IPS-11a (cell line): Measurements from ENCODE around the gene EVX1.

Source experiments
- H3K4me3 ChIP-seq: one replicate; pipeline ENCODE4 v1.5.1; 2013; ENCODE audit warnings: low read depth, low read length, control low read depth

The EVX1 gene

DNA sequence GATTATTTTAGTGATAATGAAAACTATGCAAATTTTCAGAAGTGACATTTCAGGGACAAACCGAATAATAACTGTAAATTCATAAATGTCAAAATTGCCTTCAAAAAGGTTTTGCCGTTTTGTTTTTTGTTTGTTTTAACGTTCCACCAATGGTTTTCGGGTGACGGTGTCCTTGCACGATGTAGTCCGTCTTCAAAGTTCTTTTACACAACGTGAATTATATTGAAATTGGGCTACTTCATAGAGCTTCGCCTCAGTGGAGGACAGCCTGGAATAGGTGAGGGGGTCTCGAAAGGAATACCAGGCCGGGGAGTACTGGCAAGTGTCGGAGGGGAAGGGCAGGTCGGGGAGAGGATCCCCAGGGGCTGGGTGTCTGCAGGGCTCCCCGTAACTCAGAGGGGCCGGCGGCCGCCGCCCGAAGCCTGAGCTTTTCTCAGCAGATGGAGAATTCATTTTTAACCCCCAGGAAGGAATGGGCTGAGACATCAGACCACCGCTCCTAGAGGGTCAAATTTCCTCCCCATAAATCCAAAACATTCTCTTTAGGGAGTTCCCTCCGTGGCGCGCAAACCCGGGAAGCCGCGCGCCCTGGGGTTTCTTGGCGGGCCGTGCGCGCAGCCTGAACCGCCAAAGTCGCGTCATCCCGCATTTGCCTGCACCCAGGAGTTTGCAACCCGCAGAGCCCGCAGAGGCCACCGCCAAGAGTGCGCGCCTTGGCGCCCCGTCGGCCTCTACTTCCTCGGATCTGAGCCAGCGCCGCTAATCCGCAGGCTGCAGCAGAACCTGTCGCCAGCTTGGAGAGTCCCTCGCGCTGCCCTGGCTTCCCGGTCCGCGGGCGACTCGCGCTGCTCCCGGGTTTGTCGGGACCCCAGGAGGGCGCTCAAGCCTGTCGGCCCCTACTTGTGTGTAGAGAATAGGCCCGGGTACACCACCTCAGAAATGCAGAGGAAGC lies 17.3 kb upstream of the EVX1 start:
- no peak overlapping the region for H3K4me3 ChIP-seq

DNA sequence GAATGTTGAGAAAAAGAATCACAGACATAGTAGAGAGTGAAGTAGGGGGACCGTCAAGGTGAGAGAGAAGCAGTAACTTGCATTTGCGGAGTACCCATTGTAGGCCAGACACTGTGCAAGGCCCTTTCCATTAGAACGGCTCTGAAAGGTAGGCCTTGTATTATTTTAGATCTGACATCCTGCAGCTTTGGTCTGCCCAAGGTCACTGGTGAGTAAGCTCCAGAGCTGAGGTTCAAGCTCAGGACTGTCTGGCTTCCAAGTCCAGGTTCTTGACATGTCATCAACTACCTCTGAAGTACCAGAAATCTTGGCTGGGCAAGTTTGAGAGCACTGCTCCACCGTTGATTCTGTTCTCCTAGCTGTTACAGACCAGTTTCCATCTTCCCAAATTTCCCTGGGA lies 13.2 kb upstream of the EVX1 start:
- no peak overlapping the region for H3K4me3 ChIP-seq

DNA sequence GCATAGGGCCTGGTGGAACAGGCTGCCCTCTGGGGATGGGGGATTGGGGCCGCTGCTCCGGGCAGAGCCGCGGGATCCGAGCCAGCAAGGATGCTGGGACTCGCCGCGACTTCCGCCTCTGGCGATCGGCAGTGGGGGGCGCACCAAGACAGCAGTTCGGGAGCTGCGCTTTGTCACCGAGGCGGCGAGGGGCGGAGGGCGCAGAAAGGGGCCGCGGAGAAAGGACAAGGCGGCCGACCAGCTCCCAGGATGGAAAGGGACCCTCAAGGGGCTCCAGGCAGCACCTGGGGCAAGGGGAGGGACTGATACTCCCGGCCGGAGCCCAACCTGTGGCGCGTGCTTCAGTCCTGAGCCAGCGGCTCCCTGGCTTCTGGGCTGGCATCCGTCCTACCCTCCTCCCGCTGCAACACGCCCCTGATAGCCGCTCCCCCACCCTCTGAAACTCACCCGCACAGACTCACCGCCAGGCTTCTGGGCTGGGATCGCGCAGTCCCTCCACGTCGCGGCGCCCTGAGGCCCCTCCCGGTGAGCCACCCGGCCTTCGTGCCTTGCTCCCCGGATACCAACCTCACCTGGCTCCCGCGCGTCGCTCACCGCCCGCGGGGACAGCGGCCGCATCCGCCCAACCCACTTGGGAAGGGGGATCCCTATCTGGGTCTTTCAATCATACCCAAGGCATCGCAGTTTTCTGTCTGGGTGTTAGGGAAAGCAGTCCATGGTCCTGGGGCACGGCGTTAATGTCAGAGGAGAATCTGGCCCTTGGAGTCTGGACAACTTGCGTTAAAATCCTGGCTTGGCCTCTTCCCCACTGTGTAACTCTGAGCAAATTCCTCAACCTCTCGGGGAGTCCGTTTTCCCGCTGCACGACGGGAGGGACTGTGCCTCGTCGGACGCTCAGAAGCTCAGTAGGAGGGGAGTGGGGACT lies 7.0 kb upstream of the EVX1 start:
- H3K4me3 ChIP-seq, result peak overlapping the region; percentile 35

DNA sequence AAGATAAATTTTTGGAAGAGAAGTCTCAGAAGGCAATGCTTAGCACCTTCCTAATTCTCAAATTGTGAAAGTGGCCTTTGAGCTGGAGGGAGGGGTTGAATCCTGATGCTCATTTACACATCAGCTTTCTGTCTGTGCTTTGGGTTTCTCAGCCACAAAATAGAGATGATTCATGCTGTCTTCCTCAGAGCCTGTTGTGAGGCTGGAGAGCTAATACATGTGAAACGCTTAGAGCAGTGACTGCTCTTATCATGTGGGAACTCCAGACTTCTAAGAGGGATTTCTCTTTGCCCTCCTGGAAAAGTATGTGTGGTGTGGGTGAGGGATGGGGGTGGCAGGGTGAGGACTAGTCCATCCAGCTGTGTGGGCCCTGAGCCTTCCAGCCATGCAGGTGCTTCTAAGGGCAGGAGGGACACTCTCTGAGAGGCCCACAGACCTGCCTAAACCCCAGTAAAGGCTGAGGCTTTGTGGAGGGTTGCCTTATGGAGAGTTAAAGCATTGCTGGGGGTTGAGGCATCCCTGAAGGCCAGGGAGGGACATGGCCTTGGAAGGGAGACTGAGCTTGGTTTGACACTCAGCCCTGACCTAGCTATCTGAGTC lies 4.8 kb upstream of the EVX1 start:
- no peak overlapping the region for H3K4me3 ChIP-seq

DNA sequence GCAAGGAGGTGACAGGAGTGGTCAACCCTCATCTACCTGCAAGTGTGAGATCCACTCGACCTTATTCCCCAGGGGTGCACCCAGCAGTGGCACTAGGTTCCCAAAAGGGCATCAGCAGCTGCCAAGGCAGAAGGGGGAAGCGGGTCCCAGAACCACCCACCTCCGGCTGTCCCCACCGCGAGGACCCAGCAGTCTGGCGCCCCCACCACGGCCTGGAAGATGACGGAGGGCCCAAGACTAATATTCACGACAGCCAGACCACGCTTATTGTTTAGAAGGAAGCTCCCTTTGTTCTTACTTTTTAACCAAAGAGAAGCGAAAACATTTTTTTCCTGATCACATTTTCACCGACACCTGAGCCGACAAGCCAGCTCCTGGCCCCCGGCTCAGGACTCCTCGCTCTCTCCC lies 3.6 kb upstream of the EVX1 start:
- no peak overlapping the region for H3K4me3 ChIP-seq

DNA sequence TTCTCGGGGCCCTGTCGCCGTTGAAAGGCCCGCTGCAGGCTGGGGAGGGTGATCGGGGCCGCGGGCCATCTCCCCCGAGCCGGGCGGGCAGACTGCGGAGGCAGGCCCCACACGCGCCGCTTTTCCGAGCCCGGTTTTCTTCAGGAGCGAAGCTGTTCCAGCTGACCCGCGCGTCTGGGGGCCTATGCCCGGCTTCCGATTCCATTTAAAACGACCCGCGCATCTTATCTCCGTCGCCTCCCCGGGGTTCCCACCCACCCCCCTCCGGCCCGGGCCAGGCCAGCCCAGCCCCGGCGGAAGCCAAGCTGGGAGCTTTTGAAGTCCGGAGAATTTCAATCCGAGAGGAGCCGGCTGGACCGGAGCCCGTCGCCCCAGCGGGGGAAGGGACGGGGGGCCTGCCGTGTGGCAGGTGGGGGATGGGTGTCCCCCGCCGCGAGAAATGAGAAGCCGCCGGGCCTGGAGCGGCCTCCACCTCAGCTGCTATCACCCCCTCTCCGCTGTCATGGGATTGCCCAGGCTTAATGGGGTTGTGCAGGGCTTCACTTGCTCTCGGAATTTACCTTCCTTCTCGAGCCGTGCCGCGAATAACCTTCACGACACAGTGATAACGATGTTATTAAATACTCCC lies 3.1 kb upstream of the EVX1 start:
- H3K4me3 ChIP-seq, result no peak overlapping the region

DNA sequence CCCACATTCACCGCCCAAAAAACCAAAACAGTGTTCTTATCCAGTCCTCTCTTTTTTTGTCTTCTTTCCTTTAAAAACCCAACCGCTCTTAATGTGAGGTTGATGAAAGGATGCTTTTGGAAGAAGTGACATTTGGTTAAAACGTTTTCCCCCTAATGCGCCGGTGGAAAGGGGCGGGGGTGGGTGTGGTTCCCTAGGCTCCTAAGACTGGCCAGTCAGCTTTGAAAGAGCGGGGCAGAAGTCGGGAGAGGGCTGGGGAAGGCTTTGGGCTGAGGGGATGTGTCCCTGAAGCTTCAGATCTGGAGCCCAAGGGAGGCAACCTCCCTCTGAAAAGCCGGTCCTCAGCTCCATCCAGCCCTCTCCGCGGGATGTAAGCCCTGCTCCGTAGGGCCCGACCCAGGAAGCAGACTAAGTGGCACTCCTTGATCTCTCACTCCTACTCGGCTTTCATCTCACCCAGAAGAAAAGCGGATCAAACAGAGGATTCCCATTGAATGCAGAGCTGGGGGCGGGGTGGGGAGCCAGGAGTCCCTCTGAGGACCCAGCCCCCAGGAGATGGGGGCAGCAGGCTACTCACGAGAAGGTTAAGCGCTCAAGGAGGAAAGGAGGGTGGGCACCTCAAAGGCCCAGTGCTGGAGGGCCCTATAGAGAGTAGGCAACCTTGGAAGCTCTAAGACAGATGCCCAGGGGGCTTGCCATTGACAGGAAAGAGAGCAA lies 2.4 kb upstream of the EVX1 start:
- no peak overlapping the region for H3K4me3 ChIP-seq

DNA sequence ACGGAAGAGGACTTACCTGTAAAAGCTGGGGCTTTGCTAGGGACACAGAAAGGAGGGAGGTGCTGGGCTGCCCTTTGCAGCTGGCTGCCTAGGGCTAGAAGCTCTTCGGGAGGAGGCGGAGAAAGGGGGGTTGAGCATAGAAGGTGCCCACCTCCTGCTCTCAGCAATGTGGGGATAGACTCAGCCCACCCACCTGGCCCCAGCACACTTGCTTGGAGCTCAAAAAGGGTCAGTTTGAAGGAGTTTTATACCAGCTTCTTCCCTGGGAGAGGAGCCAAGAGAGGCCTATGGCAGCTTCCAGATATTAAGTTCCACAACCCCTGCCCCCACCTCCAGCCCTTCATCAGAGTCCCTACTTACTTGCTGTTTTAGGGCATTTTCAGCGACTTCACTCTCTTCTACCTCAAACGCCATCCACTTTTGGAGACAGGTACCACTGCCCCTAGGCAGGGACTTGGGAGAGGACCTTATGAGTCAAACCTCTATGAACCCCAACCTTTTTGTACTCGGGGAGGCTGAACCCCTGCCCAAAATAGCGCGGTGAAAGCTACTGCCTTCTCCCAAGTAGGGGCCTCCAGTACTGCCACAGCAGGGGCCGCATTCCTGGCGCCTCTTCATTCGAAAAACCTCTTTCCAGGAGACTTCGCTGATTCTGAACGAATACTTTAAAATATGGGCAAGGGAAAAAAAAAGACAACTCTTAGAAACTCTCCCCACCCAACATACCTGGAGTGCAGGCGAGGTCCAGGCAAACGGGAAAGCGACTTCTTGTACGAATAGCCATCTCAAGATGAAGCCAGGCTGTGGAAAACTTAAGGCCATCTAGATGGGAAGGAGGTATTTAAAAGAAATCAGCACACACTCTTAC lies 1.2 kb upstream of the EVX1 start:
- no peak overlapping the region for H3K4me3 ChIP-seq

DNA sequence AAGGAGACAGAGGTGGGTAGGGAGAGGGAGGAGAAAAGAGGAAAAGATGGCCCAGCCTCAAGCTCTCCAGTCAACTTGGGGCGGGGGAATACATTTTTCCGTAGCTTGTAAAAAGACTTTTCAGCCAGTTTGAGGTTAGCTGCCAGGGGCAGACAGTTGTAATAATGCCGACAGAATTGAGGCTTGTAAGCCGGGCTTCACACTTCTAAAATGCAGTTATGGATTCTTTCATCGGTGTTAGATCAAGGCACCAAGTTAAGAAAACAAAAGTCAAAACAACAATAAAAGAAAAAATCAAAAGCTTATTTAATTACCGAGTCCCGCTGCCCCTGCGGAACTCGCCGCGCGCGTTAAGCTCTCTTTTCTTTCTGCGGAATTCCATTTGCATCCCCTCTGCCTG lies 448 bp upstream of the EVX1 start:
- no peak overlapping the region for H3K4me3 ChIP-seq

DNA sequence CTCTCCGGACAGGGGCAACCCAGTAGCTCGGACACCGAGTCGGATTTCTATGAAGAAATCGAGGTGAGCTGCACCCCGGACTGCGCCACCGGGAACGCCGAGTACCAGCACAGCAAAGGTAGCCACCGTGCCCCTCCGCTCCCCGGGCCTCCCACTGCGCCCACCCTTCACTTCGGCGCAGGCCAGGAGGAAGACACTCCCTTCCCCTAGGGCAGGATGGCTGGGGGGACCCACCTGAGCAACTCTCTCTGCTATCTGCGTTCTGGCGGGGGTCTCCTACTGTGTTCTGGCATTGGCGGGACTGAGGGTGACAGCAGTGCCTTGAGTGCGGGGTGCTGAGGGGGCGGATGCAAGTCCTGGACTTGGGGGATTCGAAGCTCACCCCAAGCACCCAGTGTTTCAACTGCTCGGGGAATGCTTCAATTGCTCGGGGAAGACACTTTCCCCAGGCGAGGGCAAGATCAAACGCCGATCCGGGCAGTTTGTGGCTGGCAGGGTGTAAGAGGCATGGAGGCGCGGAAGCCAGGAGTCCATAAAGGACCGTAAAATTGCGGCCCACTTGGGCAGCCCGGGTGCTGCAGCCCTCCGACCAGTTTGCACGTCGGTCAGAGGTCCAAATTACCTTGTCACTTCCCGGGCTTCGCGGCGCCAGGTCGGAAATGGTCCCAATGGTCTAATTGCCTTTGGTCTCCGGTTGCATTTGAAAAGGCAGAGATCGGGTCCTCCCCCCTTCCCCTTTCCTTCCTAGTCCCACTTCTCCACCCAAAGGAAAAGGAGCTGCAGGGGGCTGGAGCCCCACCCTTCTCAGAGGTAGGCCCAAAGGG lies 950 bp downstream of the EVX1 start:
- no peak overlapping the region for H3K4me3 ChIP-seq

DNA sequence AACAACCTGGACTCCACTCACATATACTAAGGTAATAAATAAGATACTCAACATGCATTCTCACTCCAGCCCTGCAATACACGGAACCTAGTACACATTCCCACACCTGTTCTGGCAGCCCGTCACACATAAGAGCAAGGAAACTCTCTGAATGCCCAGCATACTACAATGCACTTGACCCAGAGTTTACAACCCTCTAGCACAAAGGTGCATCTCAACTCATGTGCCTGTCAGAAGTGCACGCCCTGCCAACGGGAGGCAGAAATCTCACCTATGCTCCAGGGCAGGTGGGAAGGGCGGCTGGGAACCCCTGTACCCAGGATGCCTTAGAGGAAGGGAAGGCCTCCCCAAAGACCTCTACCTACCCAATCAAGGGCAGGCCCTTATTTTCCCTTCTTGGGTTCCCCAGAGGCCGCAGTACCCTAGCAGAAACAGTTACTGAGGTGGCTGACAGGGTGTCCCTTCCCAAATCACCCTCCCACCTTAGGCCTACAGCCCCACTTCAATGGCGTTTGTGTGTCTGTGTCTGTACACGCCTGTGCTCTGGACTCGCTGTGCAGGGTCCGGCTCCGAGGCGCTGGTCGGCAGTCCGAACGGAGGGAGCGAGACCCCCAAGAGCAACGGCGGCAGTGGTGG lies 2.0 kb downstream of the EVX1 start:
- H3K4me3 ChIP-seq, result no peak overlapping the region

DNA sequence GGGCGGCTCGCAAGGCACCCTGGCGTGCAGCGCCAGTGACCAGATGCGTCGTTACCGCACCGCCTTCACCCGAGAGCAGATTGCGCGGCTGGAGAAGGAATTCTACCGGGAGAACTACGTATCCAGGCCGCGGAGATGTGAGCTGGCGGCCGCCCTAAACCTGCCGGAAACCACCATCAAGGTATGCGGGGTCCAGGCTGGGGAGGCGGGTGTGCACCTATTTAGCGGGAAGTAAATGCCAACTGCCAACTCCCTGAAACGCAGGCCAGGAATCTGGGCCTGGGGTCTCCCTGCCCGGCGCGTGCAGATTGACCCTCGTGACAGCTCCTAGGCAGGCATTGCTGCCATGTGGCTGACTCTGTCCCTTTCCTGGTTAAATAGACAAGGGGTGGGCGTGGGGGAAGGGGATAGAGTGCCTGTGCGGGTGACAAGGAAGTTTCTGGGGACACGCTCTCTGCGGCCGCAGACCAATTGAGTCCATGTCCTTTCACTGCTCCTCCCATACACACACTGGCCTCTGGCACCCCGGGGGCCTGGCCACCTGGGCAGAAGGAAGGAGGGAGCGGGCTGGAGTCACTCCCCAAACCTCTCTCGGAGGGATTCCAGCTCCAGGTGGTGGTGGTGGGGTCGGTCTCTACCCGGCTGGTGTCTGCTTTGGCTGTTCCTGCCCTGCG lies 2.7 kb downstream of the EVX1 start:
- peak overlapping the region; percentile 14 for H3K4me3 ChIP-seq

DNA sequence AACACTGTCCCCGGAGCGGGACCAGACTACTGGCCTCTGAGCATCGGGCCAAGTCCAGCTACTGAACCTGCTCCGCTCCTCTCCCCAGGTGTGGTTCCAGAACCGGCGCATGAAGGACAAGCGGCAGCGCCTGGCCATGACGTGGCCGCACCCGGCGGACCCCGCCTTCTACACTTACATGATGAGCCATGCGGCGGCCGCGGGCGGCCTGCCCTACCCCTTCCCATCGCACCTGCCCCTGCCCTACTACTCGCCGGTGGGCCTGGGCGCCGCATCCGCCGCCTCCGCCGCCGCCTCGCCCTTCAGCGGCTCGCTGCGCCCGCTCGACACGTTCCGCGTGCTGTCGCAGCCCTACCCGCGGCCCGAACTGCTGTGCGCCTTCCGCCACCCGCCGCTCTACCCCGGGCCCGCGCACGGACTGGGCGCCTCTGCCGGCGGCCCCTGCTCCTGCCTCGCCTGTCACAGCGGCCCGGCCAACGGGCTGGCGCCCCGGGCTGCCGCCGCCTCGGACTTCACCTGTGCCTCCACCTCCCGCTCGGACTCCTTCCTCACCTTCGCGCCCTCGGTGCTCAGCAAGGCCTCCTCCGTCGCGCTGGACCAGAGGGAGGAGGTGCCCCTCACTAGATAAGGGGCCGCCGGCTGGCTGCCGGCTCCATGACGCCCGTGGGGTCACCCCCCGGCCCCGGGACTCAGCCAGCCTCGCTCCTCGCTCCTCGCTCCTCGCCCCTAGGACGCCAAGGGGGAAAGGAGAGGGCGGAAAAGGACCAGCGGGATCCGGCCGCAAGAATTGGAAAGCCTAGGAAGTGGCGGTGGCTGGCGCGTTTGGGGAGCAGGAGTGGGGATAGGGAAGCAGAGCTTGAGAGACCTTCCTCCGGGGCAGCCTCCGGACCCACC lies 3.4 kb downstream of the EVX1 start:
- peak overlapping the region; percentile 14 for H3K4me3 ChIP-seq

DNA sequence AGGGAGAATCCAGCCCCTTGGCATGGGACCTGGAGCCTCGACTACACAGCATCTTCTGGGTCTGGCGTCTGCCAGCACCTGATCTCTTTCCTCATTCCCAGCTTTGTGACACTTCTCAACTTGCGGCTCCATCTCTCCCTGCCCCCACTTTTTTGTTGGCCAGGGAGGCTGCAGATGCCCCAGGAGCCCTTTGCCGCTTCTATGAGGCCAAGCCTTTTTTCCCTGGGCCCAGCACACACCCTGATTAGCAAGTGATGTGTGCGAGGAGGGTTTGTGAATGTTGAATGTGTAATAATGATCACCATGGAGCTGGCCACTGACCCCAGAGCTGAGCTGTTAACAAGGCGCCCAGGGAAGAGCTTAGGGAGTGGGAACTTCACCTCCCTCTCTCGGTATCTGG lies 4.4 kb downstream of the EVX1 start:
- H3K4me3 ChIP-seq, result no peak overlapping the region

DNA sequence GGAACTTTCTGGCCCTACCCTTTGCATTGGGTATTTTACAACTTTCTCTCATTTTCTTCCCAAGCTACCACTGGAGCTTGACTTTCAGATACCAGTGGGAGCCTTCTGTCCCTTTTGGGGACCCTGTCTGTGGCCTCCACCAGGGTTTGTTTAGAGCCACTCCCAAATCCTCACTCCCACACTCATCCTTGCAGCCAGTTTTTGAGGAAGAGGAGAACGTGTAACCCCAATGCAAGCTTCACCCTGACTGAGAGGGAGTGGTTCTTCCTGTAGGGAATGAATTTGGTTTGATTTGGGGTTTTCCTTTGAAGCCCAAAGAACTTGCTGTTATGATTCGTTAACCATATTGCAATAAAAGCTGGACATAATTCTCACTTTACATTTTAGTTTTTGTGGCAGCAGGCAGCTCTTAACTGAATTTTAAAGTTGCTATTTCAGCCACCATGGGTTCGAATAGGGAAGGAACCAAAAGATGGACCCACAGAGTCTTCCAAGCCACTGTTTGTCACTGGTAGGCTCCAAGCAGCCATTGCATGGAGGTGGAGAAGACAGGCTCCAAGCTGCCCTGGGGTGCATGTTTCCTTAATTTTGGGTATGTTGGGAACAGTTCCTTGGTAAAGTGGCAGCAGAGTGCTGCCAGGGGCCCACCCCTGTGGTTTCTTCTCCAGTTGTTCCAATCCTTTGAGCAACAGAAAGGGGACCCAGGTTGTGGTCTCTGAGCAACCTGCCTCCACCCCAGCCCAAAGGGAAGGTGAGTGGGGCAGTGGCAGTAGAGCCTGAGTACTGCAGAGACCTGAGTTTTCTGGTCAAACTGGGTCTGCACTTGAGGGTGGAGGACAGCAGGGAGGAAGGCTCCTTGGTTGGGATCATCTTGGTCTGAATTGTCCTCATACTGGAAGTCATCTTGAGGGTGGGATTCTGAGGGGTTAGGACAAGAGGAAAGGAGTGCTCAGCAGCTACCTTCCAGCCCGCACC lies 5.1 kb downstream of the EVX1 start:
- no peak overlapping the region for H3K4me3 ChIP-seq
